ENCODE measurements around the gene TMTC2.

The TMTC2 gene

GRCh38 chr12:82650627-82651337 lies 35.9 kb upstream of the TMTC2 start (continued):
- TF ChIP-seq ZNF514 (tag by site-specific recombination; IDR thresholded peaks at IDR 0.05) (no peak), ZIC2 (tag by site-specific recombination; IDR thresholded peaks at IDR 0.05) (peak; percentile 64), GFI1B (tag by site-specific recombination; IDR thresholded peaks at IDR 0.05) (0 out of 2 replicates have a peak, but pooled peaks have one; percentile 31), ZNF10 (tag by site-specific recombination; IDR thresholded peaks at IDR 0.05) (peak; percentile 54; the same call in 1 of the 2 replicates), IKZF3 (tag by site-specific recombination; IDR thresholded peaks at IDR 0.05) (peak; percentile 56; the same call in 1 of the 2 replicates), KLF8 (tag by site-specific recombination; IDR thresholded peaks at IDR 0.05) (peak; percentile 43; the same call in 1 of the 2 replicates), ZNF140 (tag by site-specific recombination; IDR thresholded peaks at IDR 0.05) (no peak), SP3 (tag by site-specific recombination; IDR thresholded peaks at IDR 0.05) (peak; percentile 51), OSR2 (tag by site-specific recombination; IDR thresholded peaks at IDR 0.05) (peak; percentile 35; the same call in 1 of the 2 replicates), MEIS1 (CRISPR knock-in tag; IDR thresholded peaks at IDR 0.05; ENCODE audit: borderline replicate concordance) (no peak), ZNF518A (tag by site-specific recombination; conservative IDR thresholded peaks at IDR 0.05; ENCODE audit: low read depth) (no peak), ZNF211 (tag by site-specific recombination; IDR thresholded peaks at IDR 0.05; ENCODE audit: low read depth) (no peak), ZNF629 (tag by site-specific recombination; IDR thresholded peaks at IDR 0.05) (peak; percentile 72), TCF7L2 (IDR thresholded peaks at IDR 0.05; ENCODE audit: borderline replicate concordance, low read depth, low read length) (no peak), KLF17 (tag by site-specific recombination; IDR thresholded peaks at IDR 0.05) (peak; percentile 66; the same call in 1 of the 2 replicates), ZSCAN16 (tag by site-specific recombination; IDR thresholded peaks at IDR 0.05) (no peak), KLF1 (tag by site-specific recombination; IDR thresholded peaks at IDR 0.05) (peak; percentile 95), PRDM1 (tag by site-specific recombination; IDR thresholded peaks at IDR 0.05) (peak; percentile 44; the same call in 1 of the 2 replicates)

- Histone ChIP-seq H3K27ac (ENCODE audit: extremely low read depth, low read depth, low read length) (no peak overlapping the region), H3K9me3 (ENCODE audit: control insufficient read depth, insufficient read depth, low read depth, low read length) (no peaks in the 10 kb centered on the region), H3K4me3 (ENCODE audit: low read depth, low read length) (no peak overlapping the region), H3K4me1 (ENCODE audit: control insufficient read depth, insufficient read depth, low read length) (peaks cover 7% of the 10 kb centered on the region), H3K36me3 (ENCODE audit: control insufficient read depth in 2 of 2, insufficient read depth in 1 of 2, low read length in 2 of 2) (no peaks in the 10 kb centered on the region)
- TF ChIP-seq GLIS1 (tag by site-specific recombination; IDR thresholded peaks at IDR 0.05) (no peak), PBX3 (CRISPR knock-in tag; IDR thresholded peaks at IDR 0.05) (no peak), ZFP41 (tag by site-specific recombination; IDR thresholded peaks at IDR 0.05; ENCODE audit: borderline replicate concordance) (no peak), ZNF449 (tag by site-specific recombination; IDR thresholded peaks at IDR 0.05) (no peak)
- ChIA-PET POLR2A (interaction anchor here (1.3 kb wide), 1 partner anchor 35 kb away, joined by 3 read pairs; the partner anchor contains the start of gene TMTC2), CTCF (no interaction called here)
Observed at GRCh38 chr12:82651489-82651888, 35.2 kb upstream of the TMTC2 start.
